PC-9 (cell line): Measurements from ENCODE around the gene DDR1. TPM values are rescaled to one million over a fixed set of nuclear protein-coding genes. Genes with fewer than 3 reads are reported as not detected.

Source experiments
- Bru-seq: library from RNA; stranded (reverse); fragments of 400-500 nt; gene quantifications from one replicate; lab custom pipeline; 2021; lab: Mats Ljungman, UMichigan
- BruChase-seq, 2 experiments: library from RNA; stranded (reverse); fragments of 400-500 nt; gene quantifications; one replicate each; lab custom pipeline; 2021; lab: Mats Ljungman, UMichigan
- BruUV-seq: library from RNA; stranded (reverse); fragments of 400-500 nt; replicated peaks from 2 replicates; lab custom pipeline; 2021; lab: Mats Ljungman, UMichigan
- CTCF ChIA-PET: fragments of 300-600 bp; sonication (Branson Sonifier 250); formaldehyde crosslinking; loops from one replicate; lab custom pipeline; 2022; ENCODE audit warnings: antibody characterized with exemption; lab: Charles Lee
- POLR2A ChIA-PET: fragments of 300-600 bp; sonication (Branson Sonifier 250); formaldehyde crosslinking; loops from one replicate; lab custom pipeline; 2022; ENCODE audit warnings: antibody characterized with exemption; ENCODE audit not compliant: unreplicated experiment; lab: Charles Lee
- DNase-seq, 2 experiments: peaks; one replicate each; pipeline versions ENCODE4 v3.0.0 to v3.0.0-alpha.2; 2015 to 2022; ENCODE audit warnings: mixed read lengths in 1 of 2
- H2AFZ ChIP-seq: fragments of 200-600 bp; sonication (generic); 2 replicates; pipeline ENCODE4 v1.8.1; 2017; ENCODE audit warnings: antibody characterized with exemption
- H3F3A ChIP-seq: fragments of 200-600 bp; sonication (generic); 2 replicates; pipeline ENCODE4 v1.8.1; 2017; ENCODE audit warnings: antibody characterized with exemption, mild to moderate bottlenecking, low read depth; ENCODE audit not compliant: insufficient read depth
- H3K27ac ChIP-seq: fragments of 200-600 bp; sonication (generic); 2 replicates; pipeline ENCODE4 v1.6.1; 2016; ENCODE audit warnings: mixed run types
- H3K27me3 ChIP-seq: fragments of 200-600 bp; sonication (generic); 2 replicates; pipeline ENCODE4 v1.6.1; 2016; ENCODE audit warnings: low read depth, mixed run types; ENCODE audit not compliant: insufficient read depth
- H3K36me3 ChIP-seq: fragments of 200-600 bp; sonication (generic); 2 replicates; pipeline ENCODE4 v1.6.1; 2016; ENCODE audit warnings: low read depth, mixed run types
- H3K4me1 ChIP-seq: fragments of 200-600 bp; sonication (generic); replicated peaks from 2 replicates; pipeline ENCODE4 v1.6.1; 2016; ENCODE audit warnings: mixed run types; ENCODE audit not compliant: insufficient read depth
- H3K4me2 ChIP-seq: fragments of 200-600 bp; sonication (generic); 2 replicates; pipeline ENCODE4 v1.6.1; 2017; ENCODE audit warnings: mixed run types
- H3K4me3 ChIP-seq: fragments of 200-600 bp; sonication (generic); 2 replicates; pipeline ENCODE4 v1.6.1; 2016; ENCODE audit warnings: mixed run types
- H3K79me2 ChIP-seq: fragments of 200-600 bp; sonication (generic); 2 replicates; pipeline ENCODE4 v1.6.1; 2017; ENCODE audit warnings: low read depth, mixed run types
- H3K9me2 ChIP-seq: fragments of 200-600 bp; sonication (generic); 2 replicates; pipeline ENCODE4 v1.8.1; 2017; ENCODE audit warnings: mild to moderate bottlenecking; ENCODE audit not compliant: insufficient read depth
- H3K9me3 ChIP-seq: fragments of 200-600 bp; sonication (generic); 2 replicates; pipeline ENCODE4 v1.8.1; 2016; ENCODE audit warnings: low read depth; ENCODE audit not compliant: insufficient read depth
- H4K20me1 ChIP-seq: fragments of 200-600 bp; sonication (generic); 2 replicates; pipeline ENCODE4 v1.8.1; 2017; ENCODE audit not compliant: insufficient read depth
- EZH2 ChIP-seq: fragments of 200-600 bp; sonication (generic); IDR thresholded peaks from 2 replicates; pipeline ENCODE4 v1.8.0; 2017; ENCODE audit warnings: antibody characterized with exemption, low read depth
- intact Hi-C: fragments of 100-400 bp; cut with micrococcal nuclease; formaldehyde crosslinking; loops from one replicate; pipeline ENCODE4 v1.10.0; 2022; ENCODE audit not compliant: unreplicated experiment
- long read RNA-seq: library from polyadenylated mRNA; stranded (forward); transcript quantifications from one replicate; pipeline ENCODE4 v2.0.0, GENCODE V29; 2022
- total RNA-seq: library from RNA; stranded (reverse); gene quantifications from 2 replicates; pipeline ENCODE4 v1.2.3, GENCODE V29; 2021
- TF ChIP-seq, protein P1 (sequence below): fragments of 200-600 bp; sonication (generic); conservative IDR thresholded peaks from 2 replicates; pipeline ENCODE4 v1.6.1; 2017; ENCODE audit warnings: mixed run types, antibody characterized with exemption, mild to moderate bottlenecking, moderate library complexity

DDR1 gene
- total RNA-seq: 267 and 269 TPM in 2 replicates
- Bru-seq, nascent RNA: percentile 78 among the genes with signal in this experiment
- BruChase-seq, experiment 1, labeled RNA remaining after a 2-hour chase: percentile 88 among the genes with signal in this experiment
- BruChase-seq, experiment 2, labeled RNA remaining after a 6-hour chase: percentile 95 among the genes with signal in this experiment
- long read RNA-seq, transcript DDR1-224 (16 exons, 3,832 nt): minor isoform, 5 of 222 reads
- long read RNA-seq, transcript DDR1-239 (19 exons, 3,857 nt): minor isoform, 8 of 222 reads
- long read RNA-seq, transcript DDR1-232 (17 exons, 3,588 nt): major isoform, 14 of 222 reads
- long read RNA-seq, partial matches to known transcripts: 89 of 222 reads
- long read RNA-seq, other reads (novel, unspliced or antisense): 99 of 222 reads

DNA sequence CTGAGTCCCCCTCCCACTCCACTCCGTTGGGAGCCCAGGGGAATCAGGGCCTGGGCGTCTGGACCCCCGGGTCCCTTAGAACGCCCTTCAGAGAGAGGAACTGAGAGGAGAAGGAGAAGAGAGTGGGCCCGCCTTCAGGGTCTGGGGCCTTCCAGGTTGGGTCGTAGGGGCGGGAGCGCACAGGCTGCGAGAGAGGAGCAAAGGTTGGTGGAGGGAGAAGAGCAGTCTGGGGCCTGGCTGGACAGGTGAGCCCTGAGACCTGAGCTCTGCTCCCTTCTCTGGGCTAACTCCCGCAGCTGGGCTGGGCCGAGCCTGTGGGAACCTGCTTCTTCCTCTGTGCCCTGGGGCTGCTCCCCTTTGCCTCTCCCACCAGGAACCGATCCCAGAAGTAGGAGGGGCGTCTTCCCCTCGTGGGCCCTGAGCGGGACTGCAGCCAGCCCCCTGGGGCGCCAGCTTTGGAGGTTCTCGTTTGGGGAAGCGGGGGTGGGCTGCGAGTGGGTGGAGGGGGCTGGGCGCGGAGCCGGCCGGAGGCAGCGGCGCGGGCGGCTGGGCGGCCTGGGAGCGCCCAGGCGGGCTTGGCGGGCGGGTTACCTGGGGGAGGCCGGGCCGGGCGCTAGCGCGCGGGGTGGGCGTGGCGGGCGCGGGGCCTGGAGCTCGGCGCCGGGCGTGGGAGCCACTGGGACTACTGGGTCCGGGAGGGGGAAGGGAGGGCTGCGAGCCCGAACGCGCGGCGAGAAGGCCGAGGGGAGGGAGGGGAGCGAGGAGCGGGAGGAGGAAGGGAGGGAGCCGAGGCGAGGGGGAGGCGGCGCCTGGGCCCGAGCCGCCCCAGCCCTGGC is at the start of gene DDR1:
TSS of gene DDR1 (plus strand) at position 835 of the 836 bp plus-strand sequence. CDS start 4,211 bp downstream, outside the sequence.
- peak within 1 kb of the TSS; percentile 94 for H3K27ac ChIP-seq
- ChIA-PET CTCF (interaction anchor here (1.1 to 2.2 kb wide), 4 partner anchors 40 to 203 kb away, joined by 3 to 12 read pairs (median 6); no protein-coding TSS in a partner anchor), POLR2A (interaction anchor here (0.5 to 1.6 kb wide), 15 partner anchors 24 to 671 kb away, joined by 3 to 21 read pairs (median 5); partner anchors contain the start of genes GTF2H4, MRPS18B and TRIM26)
- peaks cover 27% of the 10 kb centered on the region for H4K20me1 ChIP-seq
- H3K9me2 ChIP-seq: no peaks in the 10 kb centered on the region
- no TSS peak for BruUV-seq
- H3K4me1 ChIP-seq: peaks cover 44% of the 10 kb centered on the region
- peak within 1 kb of the TSS; percentile 98 for H3K4me3 ChIP-seq
- H3F3A ChIP-seq: peaks cover 49% of the 10 kb centered on the region
- peak within 1 kb of the TSS; percentile 48; the same call in 1 of the 2 replicates for H2AFZ ChIP-seq
- TF ChIP-seq EZH2: no peak
- TF ChIP-seq, protein P1, sequence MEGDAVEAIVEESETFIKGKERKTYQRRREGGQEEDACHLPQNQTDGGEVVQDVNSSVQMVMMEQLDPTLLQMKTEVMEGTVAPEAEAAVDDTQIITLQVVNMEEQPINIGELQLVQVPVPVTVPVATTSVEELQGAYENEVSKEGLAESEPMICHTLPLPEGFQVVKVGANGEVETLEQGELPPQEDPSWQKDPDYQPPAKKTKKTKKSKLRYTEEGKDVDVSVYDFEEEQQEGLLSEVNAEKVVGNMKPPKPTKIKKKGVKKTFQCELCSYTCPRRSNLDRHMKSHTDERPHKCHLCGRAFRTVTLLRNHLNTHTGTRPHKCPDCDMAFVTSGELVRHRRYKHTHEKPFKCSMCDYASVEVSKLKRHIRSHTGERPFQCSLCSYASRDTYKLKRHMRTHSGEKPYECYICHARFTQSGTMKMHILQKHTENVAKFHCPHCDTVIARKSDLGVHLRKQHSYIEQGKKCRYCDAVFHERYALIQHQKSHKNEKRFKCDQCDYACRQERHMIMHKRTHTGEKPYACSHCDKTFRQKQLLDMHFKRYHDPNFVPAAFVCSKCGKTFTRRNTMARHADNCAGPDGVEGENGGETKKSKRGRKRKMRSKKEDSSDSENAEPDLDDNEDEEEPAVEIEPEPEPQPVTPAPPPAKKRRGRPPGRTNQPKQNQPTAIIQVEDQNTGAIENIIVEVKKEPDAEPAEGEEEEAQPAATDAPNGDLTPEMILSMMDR: no peak
- intact Hi-C loops: loop anchor here (1.0 to 2.0 kb wide), 4 partner anchors 31 to 267 kb away; partner anchors contain the start of genes FLOT1, MRPS18B, PPP1R10 and VARS2
- H3K36me3 ChIP-seq: peaks cover 7% of the 10 kb centered on the region; the same call in 1 of the 2 replicates
- peaks cover 55% of the 10 kb centered on the region for H3K79me2 ChIP-seq
- H3K27me3 ChIP-seq: no peaks in the 10 kb centered on the region
- peak; percentile 81 to 85 for DNase-seq
- H3K9me3 ChIP-seq: no peaks in the 10 kb centered on the region
- H3K4me2 ChIP-seq: peak within 1 kb of the TSS; percentile 99

GRCh38 chr6:30834646-30835045 is 49.7 kb upstream of the DDR1 start:
- H3K9me3 ChIP-seq: no peaks in the 10 kb centered on the region
- H3K27ac ChIP-seq: no peak overlapping the region
- no TSS peak for BruUV-seq
- no peaks in the 10 kb centered on the region for H3K27me3 ChIP-seq
- no peaks in the 10 kb centered on the region for H3K79me2 ChIP-seq
- H2AFZ ChIP-seq: no peak overlapping the region
- no peaks in the 10 kb centered on the region for H3K36me3 ChIP-seq
- peaks cover 14% of the 10 kb centered on the region; the same call in 1 of the 2 replicates for H3F3A ChIP-seq
- intact Hi-C loops: no loop called here
- H3K4me2 ChIP-seq: no peak overlapping the region
- no peak for DNase-seq
- no peak overlapping the region for H3K4me3 ChIP-seq
- TF ChIP-seq, protein P1: no peak
- no peak for TF ChIP-seq EZH2
- POLR2A ChIA-PET: interaction anchor here (0.6 kb wide), 2 partner anchors 16 to 51 kb away, joined by 6 to 10 read pairs; no protein-coding TSS in a partner anchor
- H3K4me1 ChIP-seq: peaks cover 13% of the 10 kb centered on the region
- no peaks in the 10 kb centered on the region for H3K9me2 ChIP-seq
- H4K20me1 ChIP-seq: no peaks in the 10 kb centered on the region
- CTCF ChIA-PET: no interaction called here

DNA sequence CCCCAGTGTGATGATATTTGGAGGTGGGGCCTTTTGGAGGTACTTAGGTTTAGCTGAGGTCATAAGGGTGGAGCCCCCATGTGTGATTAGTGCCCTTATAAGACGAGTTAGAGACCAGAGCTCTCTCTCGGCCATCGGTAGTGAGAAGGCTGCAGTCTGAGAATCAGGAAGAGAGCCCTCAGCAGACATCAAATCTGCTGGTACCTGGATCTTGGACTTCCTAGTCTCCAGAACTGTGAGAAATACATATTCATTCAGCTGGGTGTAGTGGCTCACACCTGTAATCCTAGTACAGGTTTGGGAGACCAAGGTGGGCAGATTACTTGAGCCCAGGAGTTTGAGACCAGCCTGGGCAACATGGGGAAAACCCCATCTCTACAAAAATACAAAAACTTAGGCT is 48.7 kb upstream of the DDR1 start:
- Histone ChIP-seq H3K9me3 (no peaks in the 10 kb centered on the region), H4K20me1 (no peaks in the 10 kb centered on the region), H3K27ac (no peak overlapping the region), H3K4me3 (no peak overlapping the region), H2AFZ (no peak overlapping the region), H3K9me2 (no peaks in the 10 kb centered on the region), H3K36me3 (no peaks in the 10 kb centered on the region), H3K79me2 (no peaks in the 10 kb centered on the region), H3K4me2 (no peak overlapping the region), H3F3A (peaks cover 17% of the 10 kb centered on the region; the same call in 1 of the 2 replicates), H3K4me1 (peaks cover 22% of the 10 kb centered on the region), H3K27me3 (no peaks in the 10 kb centered on the region)
- BruUV-seq: no TSS peak
- ChIA-PET POLR2A (no interaction called here), CTCF (no interaction called here)
- DNase-seq: no peak
- no peak for TF ChIP-seq EZH2
- TF ChIP-seq, protein P1: no peak
- intact Hi-C loops: no loop called here
